Measurements from ENCODE around the gene LRP8.

DNA sequence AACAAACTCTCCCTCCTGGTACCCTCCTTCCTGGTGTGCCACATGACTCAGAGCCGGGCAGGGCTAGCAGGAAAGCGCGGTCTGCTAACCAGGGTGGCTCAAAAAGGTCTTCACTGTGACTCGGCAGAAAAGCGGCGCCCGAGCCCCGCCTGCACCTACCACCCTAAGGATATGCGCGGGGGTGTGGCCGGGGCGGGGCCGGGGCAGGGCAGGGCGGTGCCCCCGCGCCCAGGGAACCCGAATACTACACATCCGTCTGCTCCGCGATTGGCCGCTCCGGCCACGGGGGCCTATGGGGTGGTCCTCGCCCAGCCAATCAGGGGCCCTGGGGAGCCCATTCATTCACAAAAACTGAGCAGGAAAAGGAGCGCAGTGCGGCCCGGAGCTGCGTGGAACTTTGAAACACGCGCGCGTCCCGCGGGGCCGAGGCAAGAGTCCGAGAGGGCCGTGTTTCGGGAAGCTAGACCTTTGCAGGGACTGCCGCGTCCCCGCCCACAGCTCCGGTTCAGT, 1.7 kb downstream of the LRP8 start:
- TF ChIP-seq CTCF (IDR thresholded peaks at IDR 0.05) (no peak), EZH2 (IDR thresholded peaks at IDR 0.05; ENCODE audit: borderline replicate concordance, insufficient read depth, low read depth, low read length, poor library complexity, severe bottlenecking) (no peak)

Data from B cell (primary cell).